HG03103 (cell line): ENCODE measurements around the gene ADGRF3.
"Not testable (repeated sequence)": the region's sequence is repeated elsewhere in the genome, so short reads cannot be mapped to it uniquely, and the experiment has no call there.

Source experiments
- ATAC-seq: cut with Tn5 transposase; IDR thresholded peaks from one replicate; pipeline ENCODE4 v1.9.1; 2021; ENCODE audit warnings: low read depth; ENCODE audit not compliant: unreplicated experiment

The ADGRF3 gene

DNA sequence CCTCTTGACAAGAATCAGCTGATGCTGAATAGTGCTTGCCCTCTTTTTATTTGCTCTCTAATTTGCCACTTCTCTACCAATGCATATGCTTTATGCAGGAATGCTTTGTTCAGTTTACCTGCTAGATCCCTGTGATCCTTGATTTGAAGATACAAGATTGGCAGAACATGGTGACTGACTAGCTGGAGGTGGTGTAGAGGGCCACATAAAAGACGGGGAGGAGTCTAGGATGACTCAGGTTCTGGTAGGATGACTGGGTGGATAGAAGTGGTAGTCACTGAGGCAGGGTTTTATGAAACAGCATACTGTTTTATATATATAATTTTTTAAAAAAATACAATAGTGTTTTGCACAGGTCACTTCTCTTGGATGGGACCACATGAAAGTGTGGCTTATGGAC, 6.3 kb upstream of the ADGRF3 start:
- no peak for ATAC-seq

DNA sequence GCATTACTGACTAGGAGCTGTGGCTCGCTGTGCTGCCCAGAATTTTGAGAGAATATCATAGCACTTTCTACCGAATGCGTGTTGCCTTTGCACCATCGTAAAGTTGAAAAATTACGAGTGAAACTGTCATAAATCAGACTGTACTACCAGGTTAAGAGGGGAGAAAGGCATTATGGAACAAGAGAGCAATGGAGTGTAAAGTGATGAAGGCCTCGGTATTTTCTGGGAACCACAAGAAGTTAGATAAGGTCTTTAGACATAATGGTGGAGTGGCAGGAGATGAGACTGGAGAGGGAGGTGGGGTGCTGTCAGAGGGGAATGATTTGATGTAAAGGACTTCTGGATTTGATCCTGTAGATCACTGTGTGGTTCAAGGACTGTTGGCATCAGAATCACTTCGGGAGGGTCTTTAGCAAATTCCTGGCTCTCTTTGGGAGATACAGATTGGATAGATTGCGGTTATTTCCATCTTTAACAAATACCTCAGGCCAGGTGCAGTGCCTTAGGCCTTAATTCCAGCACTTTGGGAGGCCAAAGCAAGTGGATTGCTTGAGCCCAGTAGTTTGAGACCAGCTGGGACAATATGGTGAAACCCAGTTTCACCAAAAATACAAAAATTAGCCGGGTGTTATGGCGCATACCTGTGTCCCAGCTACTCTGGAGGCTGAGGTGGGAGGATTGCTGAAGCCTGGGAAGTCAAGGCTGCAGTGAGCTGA, 4.9 kb upstream of the ADGRF3 start:
- no peak for ATAC-seq

DNA sequence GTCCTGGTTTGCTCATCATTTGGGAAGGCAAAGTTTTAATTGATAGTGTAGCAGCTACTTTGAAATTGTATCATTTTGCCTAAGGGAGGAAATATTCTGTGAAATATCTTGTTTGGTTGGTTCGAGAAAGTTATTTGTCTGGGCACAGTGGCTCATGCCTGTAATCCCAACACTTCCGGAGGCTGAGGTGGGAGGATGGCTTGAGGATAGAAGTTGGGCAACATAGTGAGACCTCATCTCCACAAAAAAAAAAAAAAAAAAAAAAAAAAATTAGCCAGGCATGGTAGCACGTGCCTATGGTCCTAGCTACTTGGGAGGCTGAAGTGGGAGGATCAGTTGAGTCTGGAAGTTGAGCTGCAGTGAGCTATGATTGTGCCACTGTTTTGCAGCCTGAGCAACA, 3.1 kb upstream of the ADGRF3 start:
- no peak for ATAC-seq

DNA sequence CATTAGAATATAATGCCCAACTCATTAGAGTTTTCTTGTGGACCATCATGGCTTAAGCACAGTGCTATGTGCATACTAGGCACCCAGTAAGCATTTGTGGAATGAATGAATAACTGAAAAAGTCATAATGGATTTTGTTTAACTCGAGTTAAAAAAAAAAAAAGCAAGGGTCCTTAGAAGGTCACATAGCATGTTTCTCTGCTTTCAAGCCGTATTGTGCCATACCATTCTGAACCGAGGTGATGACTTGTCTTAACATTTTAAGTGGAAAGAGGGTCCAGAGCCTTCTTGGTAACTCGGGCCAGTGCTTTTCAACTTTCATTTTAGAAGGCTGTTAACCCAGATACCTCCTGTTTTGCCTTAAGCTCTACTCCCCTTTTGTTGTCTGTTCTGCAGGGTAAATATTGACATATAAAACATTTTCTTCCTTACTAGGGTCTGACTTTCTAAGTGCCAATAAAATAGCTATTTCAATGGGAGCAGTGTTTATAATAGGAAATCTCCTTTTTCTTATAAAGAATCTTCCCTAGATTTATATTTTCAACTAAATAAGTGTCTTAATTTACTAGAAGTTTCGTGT, 787 bp upstream of the ADGRF3 start:
- ATAC-seq = no peak

DNA sequence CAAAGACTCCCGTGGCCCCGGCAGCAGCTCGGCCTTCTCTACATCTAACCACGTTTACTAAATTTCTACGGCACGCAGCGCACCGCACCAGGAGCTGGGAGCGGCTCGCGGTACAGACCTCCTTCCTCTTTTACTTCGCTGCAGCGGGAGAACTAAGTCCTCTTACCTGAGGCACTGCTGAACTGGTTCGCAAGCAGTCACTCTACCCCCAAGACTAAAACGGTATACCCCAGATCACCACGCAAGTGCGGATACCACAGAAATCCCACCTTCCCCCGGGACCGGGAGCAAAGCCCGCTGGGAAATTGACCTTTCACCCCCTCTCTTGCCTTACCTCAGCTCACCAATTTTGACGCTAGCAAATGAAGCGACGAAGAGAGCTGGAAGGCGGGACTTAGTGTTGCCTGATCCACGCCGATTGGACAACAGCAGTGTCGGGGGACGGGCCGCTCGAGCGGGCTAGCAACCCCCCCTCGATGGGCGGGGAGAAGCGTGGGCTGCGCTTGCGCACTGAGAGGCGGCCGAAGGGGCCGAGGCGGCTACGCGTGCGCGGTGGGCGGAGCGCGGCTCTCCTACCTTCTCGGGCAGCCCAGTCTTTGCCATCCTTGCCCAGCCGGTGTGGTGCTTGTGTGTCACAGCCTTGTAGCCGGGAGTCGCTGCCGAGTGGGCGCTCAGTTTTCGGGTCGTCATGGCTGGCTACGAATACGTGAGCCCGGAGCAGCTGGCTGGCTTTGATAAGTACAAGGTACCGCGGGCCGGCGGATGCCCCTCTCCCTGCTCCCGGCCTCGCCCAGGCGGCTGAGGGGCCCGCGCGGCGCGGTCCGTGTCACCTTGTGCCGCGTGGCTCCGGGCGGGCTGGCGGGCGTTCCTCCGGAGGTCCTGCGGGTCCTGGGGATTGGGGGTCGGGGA, 790 bp downstream of the ADGRF3 start, which contains the start of gene SELENOI:
TSS of gene SELENOI (plus strand) at position 599 of the 909 bp plus-strand sequence. CDS start at position 689, 90 bp downstream.
- peak; percentile 91 for ATAC-seq

DNA sequence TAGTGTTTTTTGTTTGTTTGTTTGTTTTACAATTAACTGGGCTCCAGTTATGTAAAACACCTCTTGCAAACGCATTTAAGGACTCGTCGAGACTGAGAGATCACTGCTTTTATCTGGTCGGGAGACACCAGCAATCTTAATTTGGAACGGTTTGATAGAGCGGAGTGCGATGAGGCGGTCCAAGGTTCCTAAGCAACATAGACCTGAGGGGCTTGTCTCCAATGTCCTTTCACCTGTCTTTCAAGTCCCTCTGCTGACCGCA, 1.4 kb downstream of the ADGRF3 start:
- peak; percentile 2 for ATAC-seq

DNA sequence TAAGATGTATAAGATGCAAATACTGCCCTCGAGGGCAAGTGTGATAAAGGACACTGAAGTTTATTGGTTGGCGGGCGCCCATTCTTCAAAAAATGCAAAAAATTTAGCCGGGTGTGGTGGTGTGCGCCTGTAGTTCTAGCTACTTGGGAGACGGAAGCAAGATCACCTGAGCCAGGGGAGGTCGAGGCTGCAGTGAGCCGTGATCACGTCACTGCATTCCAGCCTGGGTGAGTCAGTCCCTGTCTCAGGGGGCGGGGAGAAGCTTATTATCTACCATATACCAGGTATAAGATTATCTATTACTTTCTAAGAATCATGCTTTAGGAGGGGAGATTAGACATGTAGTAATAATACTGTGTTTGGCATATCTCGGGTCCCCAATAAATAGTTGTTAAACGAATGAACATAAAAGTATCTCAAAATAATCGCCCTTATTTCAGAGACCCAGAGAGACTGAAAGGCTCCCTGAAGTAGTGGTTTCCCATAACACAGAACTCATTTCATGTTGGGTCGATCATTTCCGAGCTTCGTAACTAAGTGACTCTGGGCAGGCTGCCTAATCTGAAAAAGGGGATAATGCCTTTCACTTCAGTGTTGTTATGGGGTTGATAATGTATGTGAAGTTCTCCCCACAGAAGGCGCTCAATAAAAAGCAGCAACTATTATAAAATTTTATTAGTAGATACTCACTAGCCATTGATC, 1.9 kb downstream of the ADGRF3 start:
- no peak for ATAC-seq

DNA sequence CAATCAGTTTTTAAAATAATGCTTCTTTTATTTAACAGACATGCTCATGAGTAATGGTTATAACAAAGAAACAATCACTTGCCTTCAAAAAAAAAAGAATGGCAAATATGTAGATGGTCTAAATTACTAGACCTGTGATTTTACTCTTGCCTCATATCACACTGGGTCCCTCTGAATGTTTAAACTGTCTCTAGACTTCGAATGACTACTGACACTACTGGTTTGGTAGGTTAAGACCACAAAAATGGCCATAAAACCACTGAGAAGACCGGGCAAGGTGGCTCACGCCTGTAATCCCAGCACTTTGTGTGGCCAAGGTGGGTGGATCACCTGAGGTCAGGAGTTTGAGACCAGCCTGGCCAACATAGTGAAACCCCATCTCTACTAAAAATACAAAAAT, 5.8 kb downstream of the ADGRF3 start:
- ATAC-seq = no peak

DNA sequence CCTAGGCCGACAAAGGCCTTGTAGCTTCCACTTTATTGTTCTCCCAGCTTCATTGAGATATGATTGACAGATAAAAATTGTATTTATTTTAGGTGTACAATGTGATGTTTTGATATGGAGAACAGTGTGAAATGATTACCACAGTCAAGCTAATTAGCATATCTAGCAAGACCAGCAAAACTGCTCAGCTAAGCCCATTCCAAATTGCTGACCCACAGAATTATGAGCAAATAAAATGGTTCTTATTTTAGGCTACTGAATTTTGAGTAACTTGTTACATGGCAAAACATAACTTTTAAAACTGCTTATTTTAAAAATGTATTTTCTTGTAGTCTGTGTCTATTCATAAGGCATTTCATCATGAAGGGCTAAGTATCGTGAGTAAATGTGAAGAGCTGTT, 9.3 kb downstream of the ADGRF3 start:
- ATAC-seq = no peak

DNA sequence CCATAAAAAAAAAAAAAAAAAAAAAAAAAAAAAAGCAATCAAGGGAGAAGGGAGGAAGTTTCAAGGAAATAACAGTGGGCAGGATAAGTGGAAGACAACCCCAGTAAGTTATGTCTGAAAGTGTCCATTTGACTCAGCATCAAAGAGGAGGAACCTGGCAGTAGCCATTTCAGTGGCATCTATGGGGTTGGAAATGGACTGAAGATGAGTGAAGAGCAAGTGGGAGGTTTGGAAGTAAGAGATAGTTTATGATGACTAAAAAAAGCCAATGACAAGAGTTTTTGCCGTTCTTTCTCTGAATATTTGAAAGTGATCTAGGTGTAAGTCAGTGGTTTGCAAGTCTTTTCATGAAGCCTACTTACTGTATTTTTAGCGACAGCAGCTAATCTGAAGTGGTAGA, 9.9 kb downstream of the ADGRF3 start:
- ATAC-seq = no peak

DNA sequence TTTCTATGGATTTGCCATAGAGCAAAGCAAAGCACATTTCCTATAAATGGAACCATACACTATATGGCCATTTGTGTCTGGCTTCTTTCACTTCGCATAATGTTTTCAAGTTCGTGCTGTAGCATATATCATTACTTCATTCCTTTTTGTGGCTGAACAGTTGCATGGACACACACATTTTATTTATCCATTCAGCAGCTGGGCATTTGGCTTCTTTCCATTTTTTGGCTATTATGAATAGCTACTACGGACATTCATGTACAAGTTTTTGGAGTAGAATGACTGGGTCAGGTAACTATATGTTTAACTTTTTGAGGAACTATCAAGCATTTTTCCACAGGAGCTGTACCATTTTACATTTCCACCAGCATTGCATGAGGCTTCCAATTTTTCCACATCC, 11.4 kb downstream of the ADGRF3 start:
- ATAC-seq = no peak

DNA sequence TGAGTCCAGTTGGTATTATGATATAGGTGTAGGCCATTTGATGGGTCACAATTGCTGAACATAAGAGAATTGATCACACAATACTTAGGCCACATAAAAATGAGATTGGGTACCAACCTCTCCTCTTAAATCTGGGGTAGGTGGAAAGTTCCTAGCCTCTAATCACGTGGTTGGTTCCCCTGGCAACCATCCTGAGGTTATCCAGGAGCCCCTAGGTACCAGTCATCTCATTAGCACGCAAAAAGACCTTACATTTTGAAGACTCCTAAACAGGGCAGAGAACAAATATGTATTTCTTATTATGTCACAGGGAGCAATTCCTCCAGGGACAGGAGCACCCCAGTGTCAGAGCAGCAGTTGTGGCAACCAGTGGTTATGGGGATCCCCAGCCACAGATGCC, 13.3 kb downstream of the ADGRF3 start:
- no peak for ATAC-seq

DNA sequence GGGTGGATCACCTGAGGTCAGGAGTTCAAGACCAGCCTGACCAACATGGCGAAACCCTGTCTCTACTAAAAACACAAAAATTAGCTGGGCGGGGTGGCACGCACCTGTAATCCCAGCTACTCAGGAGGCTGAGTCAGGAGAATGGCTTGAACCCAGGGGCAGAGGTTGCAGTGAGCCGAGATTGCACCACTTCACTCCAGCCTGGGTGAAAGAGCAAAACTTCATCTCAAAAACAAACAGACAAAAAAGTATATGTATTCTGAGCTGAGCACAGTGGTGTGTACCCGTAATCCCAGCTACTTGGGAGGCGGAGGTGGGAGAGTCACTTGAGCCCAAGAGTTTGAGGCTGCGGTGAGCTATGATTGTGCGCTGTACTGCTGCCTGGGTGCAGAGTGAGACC, 15.3 kb downstream of the ADGRF3 start:
- ATAC-seq = not testable (repeated sequence)

DNA sequence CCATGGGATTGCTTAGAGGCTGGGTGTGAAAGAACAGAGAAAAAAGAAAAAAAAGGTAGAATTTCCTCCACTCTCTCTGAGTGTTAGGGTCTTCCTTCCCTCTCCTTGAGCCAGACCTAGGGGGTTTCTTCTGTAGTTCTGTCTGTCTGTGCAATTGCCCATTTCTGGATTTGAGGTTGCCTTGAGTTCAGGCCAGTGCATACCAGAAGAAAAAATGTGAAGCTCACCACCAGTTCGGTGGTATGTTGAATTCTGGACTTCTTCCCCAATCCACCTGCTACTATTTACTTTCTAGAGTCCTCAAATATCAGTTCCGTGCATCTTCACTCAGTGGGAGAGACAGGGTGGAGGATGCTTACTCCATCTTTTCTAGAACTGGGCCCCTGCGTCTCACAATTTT, 16.0 kb downstream of the ADGRF3 start:
- no peak for ATAC-seq

DNA sequence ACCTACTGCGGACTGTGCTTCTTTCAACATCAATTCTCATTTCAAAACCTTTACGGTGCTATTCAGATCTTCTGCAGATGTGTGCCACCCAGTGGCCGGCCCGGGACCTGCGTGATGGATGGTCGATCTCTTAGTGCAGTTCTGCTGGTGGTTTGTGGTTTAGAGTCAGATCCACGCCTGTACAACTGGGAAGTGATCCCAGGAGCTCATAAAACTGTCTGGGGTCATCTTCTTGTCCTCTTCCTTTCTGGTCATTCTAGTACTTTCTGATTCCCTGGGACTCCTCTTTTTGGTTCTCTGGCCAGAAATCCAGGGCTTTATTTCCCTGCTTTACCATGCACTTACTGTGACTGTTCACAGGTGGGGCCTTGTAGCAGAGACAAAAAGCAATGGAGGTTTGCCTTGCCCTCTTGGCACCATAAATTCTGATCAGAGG, 16.5 kb downstream of the ADGRF3 start:
- ATAC-seq = peak; percentile 97

DNA sequence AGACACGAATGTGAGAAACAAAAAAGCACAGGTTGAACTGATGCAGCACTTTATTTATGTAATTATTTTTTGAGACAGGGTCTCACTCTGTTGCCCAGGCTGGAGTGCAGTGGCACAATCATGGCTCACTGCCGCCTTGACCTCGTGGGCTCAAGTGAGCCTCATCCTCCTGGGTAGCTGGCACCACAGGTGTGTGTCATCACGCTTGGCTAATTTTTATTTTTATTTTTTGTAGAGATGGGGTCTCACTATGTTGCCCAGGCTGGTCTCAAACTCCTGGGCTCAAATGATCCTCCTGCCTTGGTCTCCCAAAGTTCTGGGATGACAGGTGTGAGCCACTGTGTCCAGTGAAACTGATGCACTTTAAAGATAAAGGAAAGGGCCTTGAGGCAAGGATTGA, 17.5 kb downstream of the ADGRF3 start:
- ATAC-seq = not testable (repeated sequence)

DNA sequence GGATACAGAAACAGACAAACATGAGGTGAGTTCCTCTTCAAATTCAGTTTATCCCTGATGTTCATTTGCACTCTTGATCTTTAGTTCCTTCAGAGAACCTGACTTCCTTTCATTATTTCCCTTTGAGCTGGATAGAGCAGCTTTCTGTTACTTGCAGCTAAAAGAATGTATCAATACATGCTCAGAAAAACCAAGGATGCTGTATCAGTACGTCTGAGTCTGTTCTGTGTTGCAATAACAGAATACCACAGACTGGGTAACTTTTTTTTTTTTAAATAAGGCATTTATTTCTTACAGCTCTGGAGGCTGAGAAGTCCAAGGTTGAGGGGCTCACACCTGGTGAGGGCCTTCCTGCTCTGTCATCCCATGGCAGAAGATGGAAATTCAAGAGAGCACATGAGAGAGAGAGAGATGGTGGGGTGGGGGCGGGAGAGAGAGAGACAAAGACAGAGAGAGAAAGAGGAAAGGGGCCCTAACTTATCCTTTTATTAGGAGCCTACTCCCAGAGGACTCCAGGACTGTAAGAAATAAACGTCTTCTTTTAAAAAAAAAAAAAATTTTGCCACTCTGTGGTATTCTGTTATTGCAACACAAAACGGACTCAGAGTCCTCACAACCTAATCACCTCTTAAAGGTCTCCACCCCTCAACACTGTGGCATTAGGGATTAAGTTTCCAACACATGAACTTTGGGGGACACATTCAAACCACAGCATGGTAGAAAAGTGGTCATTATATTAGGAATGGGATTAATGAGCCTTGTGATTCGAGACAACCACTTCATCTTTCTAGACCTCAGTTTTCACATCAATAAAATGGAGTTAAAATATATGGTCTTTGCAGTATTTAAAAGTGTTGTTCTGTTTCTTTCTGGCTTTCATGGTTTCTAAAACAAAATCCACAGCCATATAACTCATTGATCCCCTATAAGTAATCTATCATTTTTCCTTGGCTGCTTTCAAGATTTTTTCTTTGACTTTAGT, 19.0 kb downstream of the ADGRF3 start:
- no peak for ATAC-seq

DNA sequence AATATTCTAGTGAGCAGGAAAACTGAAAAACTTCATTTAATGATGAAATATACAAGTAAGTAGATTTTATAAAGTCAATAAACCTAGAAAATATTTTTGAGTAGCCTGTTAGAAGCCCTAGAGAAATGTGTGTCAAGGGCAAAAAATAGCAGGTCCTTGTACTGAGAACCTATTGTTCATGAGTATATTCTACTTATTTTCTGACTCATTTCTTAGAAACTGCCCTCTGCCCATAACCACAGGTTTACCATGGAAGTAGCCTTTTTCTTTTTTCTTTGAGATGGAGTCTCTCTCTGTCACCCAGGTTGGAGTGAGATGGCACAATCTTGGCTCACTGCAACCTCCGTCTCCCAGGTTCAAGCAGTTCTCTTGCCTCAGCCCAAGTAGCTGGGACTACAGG, 20.1 kb downstream of the ADGRF3 start:
- no peak for ATAC-seq

DNA sequence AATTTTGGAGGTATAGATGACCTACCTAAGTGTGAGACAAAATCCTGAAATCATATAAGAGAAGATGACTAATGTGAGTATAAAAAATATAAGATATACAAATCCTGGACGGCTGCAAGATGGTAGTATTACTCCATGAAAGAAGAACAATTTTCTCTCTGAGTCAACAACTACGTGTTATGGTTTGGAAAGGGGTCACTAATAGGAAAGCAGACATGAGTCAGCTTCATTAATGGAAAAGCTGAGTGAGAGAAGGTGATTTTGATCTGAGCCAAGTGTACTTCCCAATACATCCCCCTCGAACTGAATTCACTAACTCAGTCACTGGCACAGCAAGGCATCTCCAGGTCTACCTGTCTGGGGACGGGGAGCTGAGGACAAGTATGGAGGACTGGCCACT, 20.7 kb downstream of the ADGRF3 start:
- no peak for ATAC-seq

DNA sequence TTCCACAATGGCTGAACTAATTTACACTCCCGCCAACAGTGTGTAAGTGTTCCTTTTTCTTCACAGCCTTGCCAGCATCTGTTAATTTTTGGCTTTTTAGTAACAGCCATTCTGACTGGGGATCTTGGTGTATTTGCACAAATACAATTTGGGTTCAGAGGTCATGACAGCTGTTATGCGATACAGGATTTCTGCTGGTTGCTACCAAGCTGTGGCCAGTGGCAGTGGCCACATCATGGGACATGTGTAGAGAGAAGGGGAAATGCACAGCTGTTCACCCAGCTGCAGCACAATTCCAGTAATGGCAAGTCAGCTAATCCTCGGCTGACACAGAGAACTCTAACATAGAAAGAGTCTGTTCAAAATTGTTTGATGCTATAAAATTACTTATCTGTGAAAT, 21.7 kb downstream of the ADGRF3 start:
- ATAC-seq = no peak
